HepG2 (cell line): ENCODE data around the gene FHL3. TPM values are rescaled to one million over a fixed set of nuclear protein-coding genes. Genes with fewer than 3 reads are reported as not detected.

Source experiments
- ATAC-seq: fragments of 200-7000 bp; cut with Tn5 transposase; 3 replicates; pipeline ENCODE4 v1.9.1; 2020; ENCODE audit warnings: mild to moderate bottlenecking, moderate library complexity
- BruUV-seq: library from RNA; stranded (reverse); fragments of 400-500 nt; replicated peaks from 2 replicates; lab custom pipeline; 2021; lab: Mats Ljungman, UMichigan
- CTCF ChIA-PET: fragments of 300-600 bp; formaldehyde crosslinking; extraction: SDS; loops from one replicate; lab custom pipeline; 2021; ENCODE audit warnings: low total read pairs, inconsistent platforms, low intra/inter-chr PET ratio; lab: Yijun Ruan, JAX
- POLR2A ChIA-PET: fragments of 350-600 bp; sonication (Branson Sonifier 250); formaldehyde crosslinking; loops from one replicate; lab custom pipeline; 2020; ENCODE audit warnings: antibody characterized with exemption, inconsistent platforms; lab: Yijun Ruan, JAX
- DNase-seq: peaks from one replicate; pipeline ENCODE4 v3.0.0-alpha.2; 2015; ENCODE audit warnings: low spot score
- FAIRE-seq: peaks from 3 replicates; lab custom pipeline; 2011; peaks lifted over from hg19 to GRCh38; lab: Jason Lieb, UNC
- H2AFZ ChIP-seq: one replicate; pipeline ENCODE4 v1.6.1; 2011; ENCODE audit warnings: low read length, inconsistent platforms
- H3K27ac ChIP-seq: fragments of 300-600 bp; 3 replicates; pipeline ENCODE4 v1.8.0; 2011; ENCODE audit warnings: mixed run types, mild to moderate bottlenecking, mixed read lengths, low read length, inconsistent platforms; ENCODE audit not compliant: insufficient read depth; ENCODE audit errors: extremely low read length
- H3K27me3 ChIP-seq, 2 experiments: fragments of 200-600 bp in 1 of 2; 2 replicates in 1 of 2; 3 replicates in 1 of 2; pipeline versions ENCODE4 v1.6.0 to v1.8.0; 2011; ENCODE audit warnings: low read length in 2 of 2, mild to moderate bottlenecking in 2 of 2, moderate library complexity in 2 of 2, inconsistent platforms in 1 of 2; ENCODE audit not compliant: insufficient read depth in 2 of 2, control insufficient read depth in 1 of 2
- H3K36me3 ChIP-seq, 2 experiments: fragments of 200-600 bp in 1 of 2; replicated peaks in 1 of 2; 2 replicates in 1 of 2; 3 replicates in 1 of 2; pipeline versions ENCODE4 v1.5.1 to v1.8.0; 2011; ENCODE audit warnings: low read length in 2 of 2, inconsistent platforms in 1 of 2; ENCODE audit not compliant: insufficient read depth in 2 of 2, control insufficient read depth in 1 of 2
- H3K4me1 ChIP-seq: 2 replicates; pipeline ENCODE4 v1.5.1; 2012; ENCODE audit warnings: low read length, inconsistent platforms; ENCODE audit not compliant: insufficient read depth
- H3K4me2 ChIP-seq: 2 replicates; pipeline ENCODE4 v1.6.0; 2011; ENCODE audit warnings: low read depth, low read length, inconsistent platforms
- H3K4me3 ChIP-seq, 3 experiments: fragments of 200-600 bp in 1 of 3; sonication (generic), shearing (Covaris generic) in 1 of 3; replicated peaks in 1 of 3; 2 replicates each; pipeline ENCODE4 v1.5.1; 2011 to 2016; ENCODE audit warnings: low read length in 3 of 3, inconsistent platforms in 2 of 3, low read depth in 2 of 3, mild to moderate bottlenecking in 2 of 3, control low read depth in 1 of 3, mixed read lengths in 1 of 3; ENCODE audit not compliant: insufficient read depth in 1 of 3
- H3K79me2 ChIP-seq: one replicate; pipeline ENCODE4 v1.6.1; 2011; ENCODE audit warnings: low read length, inconsistent platforms; ENCODE audit not compliant: insufficient read depth
- H3K9ac ChIP-seq: 2 replicates; pipeline ENCODE4 v1.6.0; 2011; ENCODE audit warnings: mild to moderate bottlenecking, low read depth, low read length, inconsistent platforms; ENCODE audit not compliant: insufficient read depth
- H3K9me3 ChIP-seq: 2 replicates; pipeline ENCODE4 v1.5.1; 2012; ENCODE audit warnings: mild to moderate bottlenecking, low read length
- H4K20me1 ChIP-seq: 2 replicates; pipeline ENCODE4 v1.6.0; 2011; ENCODE audit warnings: inconsistent platforms, mild to moderate bottlenecking, low read length, moderate library complexity; ENCODE audit not compliant: insufficient read depth
- EED ChIP-seq: sonication (generic); formaldehyde crosslinking; IDR thresholded peaks from 2 replicates; pipeline ENCODE4 v1.5.0; 2020; ENCODE audit warnings: mild to moderate bottlenecking, missing genetic modification reagents
- GABPB1 ChIP-seq: IDR thresholded peaks from 2 replicates; pipeline ENCODE4 v1.6.1; 2016; ENCODE audit warnings: mild to moderate bottlenecking, missing genetic modification reagents, moderate library complexity, missing compliant biosample characterization
- NFATC3 ChIP-seq: sonication (generic); formaldehyde crosslinking; IDR thresholded peaks from 2 replicates; pipeline ENCODE4 v1.5.1; 2020; ENCODE audit warnings: mild to moderate bottlenecking, missing genetic modification reagents
- NR2F2 ChIP-seq: IDR thresholded peaks from 2 replicates; pipeline ENCODE4 v1.6.1; 2012; ENCODE audit warnings: low read depth, inconsistent platforms, borderline replicate concordance
- RFX5 ChIP-seq: IDR thresholded peaks from 2 replicates; pipeline ENCODE4 v1.6.1; 2011; ENCODE audit warnings: low read depth, low read length, improper control_type of control experiment
- SMARCC2 ChIP-seq: fragments of 450-650 bp; IDR thresholded peaks from 2 replicates; pipeline ENCODE4 v1.6.1; 2017; ENCODE audit warnings: antibody characterized with exemption, mild to moderate bottlenecking
- SOX13 ChIP-seq, 3 experiments: fragments of 450-650 bp in 1 of 3; sonication (generic) in 1 of 3; formaldehyde crosslinking in 1 of 3; IDR thresholded peaks in 2 of 3; conservative IDR thresholded peaks in 1 of 3; 2 replicates each; pipeline versions ENCODE4 v1.5.0 to v1.6.1; 2016 to 2020; ENCODE audit warnings: antibody characterized with exemption in 1 of 3, mild to moderate bottlenecking in 1 of 3, missing compliant biosample characterization in 1 of 3, missing genetic modification reagents in 1 of 3, moderate library complexity in 1 of 3
- SSRP1 ChIP-seq: IDR thresholded peaks from 2 replicates; pipeline ENCODE4 v1.6.1; 2016; ENCODE audit warnings: control low read depth
- ZNF207 ChIP-seq: fragments of 450-650 bp; IDR thresholded peaks from 2 replicates; pipeline ENCODE4 v1.6.1; 2016; ENCODE audit warnings: antibody characterized with exemption, borderline replicate concordance
- ZNF253 ChIP-seq: sonication (generic); formaldehyde crosslinking; IDR thresholded peaks from 2 replicates; pipeline ENCODE4 v1.8.0; 2022; ENCODE audit warnings: mild to moderate bottlenecking, missing genetic modification reagents, borderline replicate concordance
- ZNF605 ChIP-seq: sonication (generic); formaldehyde crosslinking; IDR thresholded peaks from 2 replicates; pipeline ENCODE4 v1.8.0; 2022; ENCODE audit warnings: mild to moderate bottlenecking, missing genetic modification reagents
- ZSCAN9 ChIP-seq: IDR thresholded peaks from 2 replicates; pipeline ENCODE4 v1.6.1; 2016; ENCODE audit warnings: borderline replicate concordance
- WGBS: methylation state at CpG from one replicate; pipeline ENCODE4 v1.1.6; 2017; ENCODE audit warnings: low lambda C conversion rate; 5-methylcytosine and 5-hydroxymethylcytosine counted together
- in situ Hi-C: cut with HindIII; loops from 2 replicates; pipeline ENCODE4 v1.10.0; 2017; ENCODE audit warnings: low pct_unique_long_range_greater_than_20kb; ENCODE audit not compliant: extremely low pct_ligation_motif_present
- intact Hi-C: fragments of 100-400 bp; cut with micrococcal nuclease; formaldehyde crosslinking; loops from one replicate; pipeline ENCODE4 v1.10.0; 2022; ENCODE audit not compliant: unreplicated experiment
- polyA plus RNA-seq, 8 experiments: library from polyadenylated mRNA; depleted of rRNA in 3 of 8; stranded (reverse) in 7 of 8; unstranded in 1 of 8; fragments of >200 nt; fragmentation: Illumina TruSeq in 4 of 8; extraction: Trizol in 4 of 8; gene quantifications; 2 replicates each; pipeline versions ENCODE4 v1.2.1 to v1.2.3, GENCODE V29; 2011 to 2016; ENCODE audit warnings: low read depth in 4 of 8, missing spikeins in 1 of 8, mixed read lengths in 1 of 8; ENCODE audit not compliant: insufficient read depth in 1 of 8
- total RNA-seq, 5 experiments: library from RNA; depleted of rRNA; stranded (reverse); fragments of >200 nt; fragmentation: Illumina TruSeq; extraction: Trizol; gene quantifications; 2 replicates each; pipeline ENCODE4 v1.2.3, GENCODE V29; 2016; ENCODE audit warnings: low read depth in 1 of 5
- TF ChIP-seq, protein P1 (sequence below): sonication (generic); formaldehyde crosslinking; IDR thresholded peaks from 2 replicates; pipeline ENCODE4 v1.4.0; 2020; ENCODE audit warnings: missing genetic modification reagents
- TF ChIP-seq, protein P2 (sequence below): sonication (generic); formaldehyde crosslinking; IDR thresholded peaks from 2 replicates; pipeline ENCODE4 v1.5.0; 2020; ENCODE audit warnings: mild to moderate bottlenecking, missing genetic modification reagents, borderline replicate concordance

The FHL3 gene
- total and polyA plus RNA-seq, 2 of the 13 experiments (the other 11 are each of a cell fraction or from before 2014, with no cell fraction given) = 2.8 to 6.6 TPM

DNA sequence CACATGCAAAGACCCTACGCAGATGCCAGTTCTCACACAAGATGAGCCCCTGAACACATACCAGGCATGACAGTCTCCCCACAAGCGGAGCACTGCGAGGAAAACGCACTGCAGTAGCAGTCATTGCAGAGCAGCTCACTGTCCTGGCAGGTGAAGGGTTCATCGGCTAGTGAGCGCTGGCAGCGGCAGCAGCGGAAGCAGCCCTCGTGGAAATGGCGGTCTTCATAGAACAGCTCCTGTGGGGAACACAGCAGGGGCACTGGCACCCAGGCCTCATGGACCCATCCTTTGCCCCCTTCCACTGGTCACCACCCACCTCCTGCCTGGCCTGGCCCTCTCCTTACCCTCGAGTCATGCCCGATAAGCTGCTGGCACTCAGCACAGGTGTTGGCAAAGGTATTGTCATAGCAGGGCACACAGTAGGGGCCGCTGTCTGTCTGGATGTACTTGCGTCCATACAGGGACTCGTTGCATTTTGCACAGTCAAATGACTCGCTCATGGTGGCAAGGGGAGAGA lies 6.3 kb downstream of the FHL3 start:
- ATAC-seq = no peak
- FAIRE-seq = no peak
- intact Hi-C loops = no loop called here
- Histone ChIP-seq H3K36me3 (peaks cover 8 to 15% of the 10 kb centered on the region in 2 experiments), H3K4me2 (peak overlapping the region; percentile 78), H4K20me1 (no peaks in the 10 kb centered on the region), H3K27ac (peak overlapping the region; percentile 72), H3K27me3 (no peaks in the 10 kb centered on the region; a peak in 1 of 5 replicates), H2AFZ (no peak overlapping the region), H3K9me3 (no peaks in the 10 kb centered on the region), H3K9ac (peak overlapping the region; percentile 69), H3K4me1 (peaks cover 49% of the 10 kb centered on the region), H3K79me2 (peaks cover 13% of the 10 kb centered on the region), H3K4me3 (peak overlapping the region in 1 of 3 experiments; percentile 58; a peak in 1 of 6 replicates)
- CTCF ChIA-PET = no interaction called here
- BruUV-seq = no TSS peak
- POLR2A ChIA-PET = interaction anchor here (1.1 to 3.6 kb wide), 2 partner anchors 8 to 12 kb away, joined by 9 to 48 read pairs; partner anchors contain the start of gene UTP11
- in situ Hi-C loops = no loop called here
- 96% methylated on average over 7 of the region's 16 CpGs for WGBS
- DNase-seq = no peak
- TF ChIP-seq ZSCAN9 (CRISPR knock-in tag) = no peak
- no peak for TF ChIP-seq ZNF207
- no peak for TF ChIP-seq SMARCC2
- TF ChIP-seq GABPB1 (CRISPR knock-in tag) = 0 out of 2 replicates have a peak, but pooled peaks have one; percentile 5
- TF ChIP-seq EED (CRISPR knock-in tag) = no peak
- TF ChIP-seq, protein P1, sequence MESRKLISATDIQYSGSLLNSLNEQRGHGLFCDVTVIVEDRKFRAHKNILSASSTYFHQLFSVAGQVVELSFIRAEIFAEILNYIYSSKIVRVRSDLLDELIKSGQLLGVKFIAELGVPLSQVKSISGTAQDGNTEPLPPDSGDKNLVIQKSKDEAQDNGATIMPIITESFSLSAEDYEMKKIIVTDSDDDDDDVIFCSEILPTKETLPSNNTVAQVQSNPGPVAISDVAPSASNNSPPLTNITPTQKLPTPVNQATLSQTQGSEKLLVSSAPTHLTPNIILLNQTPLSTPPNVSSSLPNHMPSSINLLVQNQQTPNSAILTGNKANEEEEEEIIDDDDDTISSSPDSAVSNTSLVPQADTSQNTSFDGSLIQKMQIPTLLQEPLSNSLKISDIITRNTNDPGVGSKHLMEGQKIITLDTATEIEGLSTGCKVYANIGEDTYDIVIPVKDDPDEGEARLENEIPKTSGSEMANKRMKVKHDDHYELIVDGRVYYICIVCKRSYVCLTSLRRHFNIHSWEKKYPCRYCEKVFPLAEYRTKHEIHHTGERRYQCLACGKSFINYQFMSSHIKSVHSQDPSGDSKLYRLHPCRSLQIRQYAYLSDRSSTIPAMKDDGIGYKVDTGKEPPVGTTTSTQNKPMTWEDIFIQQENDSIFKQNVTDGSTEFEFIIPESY (CRISPR knock-in tag) = peak; percentile 67; the same call in 1 of the 2 replicates
- no peak for TF ChIP-seq NR2F2
- TF ChIP-seq RFX5 = no peak
- TF ChIP-seq SSRP1 (CRISPR knock-in tag) = 0 out of 2 replicates have a peak, but pooled peaks have one; percentile 22
- TF ChIP-seq, protein P2, sequence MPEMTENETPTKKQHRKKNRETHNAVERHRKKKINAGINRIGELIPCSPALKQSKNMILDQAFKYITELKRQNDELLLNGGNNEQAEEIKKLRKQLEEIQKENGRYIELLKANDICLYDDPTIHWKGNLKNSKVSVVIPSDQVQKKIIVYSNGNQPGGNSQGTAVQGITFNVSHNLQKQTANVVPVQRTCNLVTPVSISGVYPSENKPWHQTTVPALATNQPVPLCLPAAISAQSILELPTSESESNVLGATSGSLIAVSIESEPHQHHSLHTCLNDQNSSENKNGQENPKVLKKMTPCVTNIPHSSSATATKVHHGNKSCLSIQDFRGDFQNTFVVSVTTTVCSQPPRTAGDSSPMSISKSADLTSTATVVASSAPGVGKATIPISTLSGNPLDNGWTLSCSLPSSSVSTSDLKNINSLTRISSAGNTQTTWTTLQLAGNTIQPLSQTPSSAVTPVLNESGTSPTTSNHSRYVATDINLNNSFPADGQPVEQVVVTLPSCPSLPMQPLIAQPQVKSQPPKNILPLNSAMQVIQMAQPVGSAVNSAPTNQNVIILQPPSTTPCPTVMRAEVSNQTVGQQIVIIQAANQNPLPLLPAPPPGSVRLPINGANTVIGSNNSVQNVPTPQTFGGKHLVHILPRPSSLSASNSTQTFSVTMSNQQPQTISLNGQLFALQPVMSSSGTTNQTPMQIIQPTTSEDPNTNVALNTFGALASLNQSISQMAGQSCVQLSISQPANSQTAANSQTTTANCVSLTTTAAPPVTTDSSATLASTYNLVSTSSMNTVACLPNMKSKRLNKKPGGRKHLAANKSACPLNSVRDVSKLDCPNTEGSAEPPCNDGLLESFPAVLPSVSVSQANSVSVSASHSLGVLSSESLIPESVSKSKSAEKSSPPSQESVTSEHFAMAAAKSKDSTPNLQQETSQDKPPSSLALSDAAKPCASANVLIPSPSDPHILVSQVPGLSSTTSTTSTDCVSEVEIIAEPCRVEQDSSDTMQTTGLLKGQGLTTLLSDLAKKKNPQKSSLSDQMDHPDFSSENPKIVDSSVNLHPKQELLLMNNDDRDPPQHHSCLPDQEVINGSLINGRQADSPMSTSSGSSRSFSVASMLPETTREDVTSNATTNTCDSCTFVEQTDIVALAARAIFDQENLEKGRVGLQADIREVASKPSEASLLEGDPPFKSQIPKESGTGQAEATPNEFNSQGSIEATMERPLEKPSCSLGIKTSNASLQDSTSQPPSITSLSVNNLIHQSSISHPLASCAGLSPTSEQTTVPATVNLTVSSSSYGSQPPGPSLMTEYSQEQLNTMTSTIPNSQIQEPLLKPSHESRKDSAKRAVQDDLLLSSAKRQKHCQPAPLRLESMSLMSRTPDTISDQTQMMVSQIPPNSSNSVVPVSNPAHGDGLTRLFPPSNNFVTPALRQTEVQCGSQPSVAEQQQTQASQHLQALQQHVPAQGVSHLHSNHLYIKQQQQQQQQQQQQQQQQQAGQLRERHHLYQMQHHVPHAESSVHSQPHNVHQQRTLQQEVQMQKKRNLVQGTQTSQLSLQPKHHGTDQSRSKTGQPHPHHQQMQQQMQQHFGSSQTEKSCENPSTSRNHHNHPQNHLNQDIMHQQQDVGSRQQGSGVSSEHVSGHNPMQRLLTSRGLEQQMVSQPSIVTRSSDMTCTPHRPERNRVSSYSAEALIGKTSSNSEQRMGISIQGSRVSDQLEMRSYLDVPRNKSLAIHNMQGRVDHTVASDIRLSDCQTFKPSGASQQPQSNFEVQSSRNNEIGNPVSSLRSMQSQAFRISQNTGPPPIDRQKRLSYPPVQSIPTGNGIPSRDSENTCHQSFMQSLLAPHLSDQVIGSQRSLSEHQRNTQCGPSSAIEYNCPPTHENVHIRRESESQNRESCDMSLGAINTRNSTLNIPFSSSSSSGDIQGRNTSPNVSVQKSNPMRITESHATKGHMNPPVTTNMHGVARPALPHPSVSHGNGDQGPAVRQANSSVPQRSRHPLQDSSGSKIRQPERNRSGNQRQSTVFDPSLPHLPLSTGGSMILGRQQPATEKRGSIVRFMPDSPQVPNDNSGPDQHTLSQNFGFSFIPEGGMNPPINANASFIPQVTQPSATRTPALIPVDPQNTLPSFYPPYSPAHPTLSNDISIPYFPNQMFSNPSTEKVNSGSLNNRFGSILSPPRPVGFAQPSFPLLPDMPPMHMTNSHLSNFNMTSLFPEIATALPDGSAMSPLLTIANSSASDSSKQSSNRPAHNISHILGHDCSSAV (CRISPR knock-in tag) = 0 out of 2 replicates have a peak, but pooled peaks have one; percentile 40
- peak; percentile 43; the same call in 1 of the 2 replicates for TF ChIP-seq ZNF253
- no peak for TF ChIP-seq ZNF605 (CRISPR knock-in tag)
- no peak for TF ChIP-seq NFATC3 (CRISPR knock-in tag)
- TF ChIP-seq SOX13 (IDR thresholded peaks at IDR 0.05) = no peak
- TF ChIP-seq SOX13 (CRISPR knock-in tag; conservative IDR thresholded peaks at IDR 0.05 in 1 of 2, IDR thresholded peaks at IDR 0.05 in 1 of 2) = no peak
